HEK293T (cell line): ENCODE data around the gene VANGL2.

ENCODE experiments used
- CTCF ChIA-PET: fragments of 350-600 bp; formaldehyde crosslinking; extraction: SDS; loops from one replicate; lab custom pipeline; 2021; ENCODE audit warnings: antibody characterized with exemption, inconsistent platforms; lab: Yijun Ruan, JAX
- POLR2A ChIA-PET: fragments of 350-600 bp; formaldehyde crosslinking; extraction: SDS; loops from one replicate; lab custom pipeline; 2020; ENCODE audit warnings: antibody characterized with exemption, inconsistent platforms; lab: Yijun Ruan, JAX
- DNase-seq: peaks from one replicate; pipeline ENCODE4 v3.0.0; 2012; ENCODE audit warnings: mixed read lengths; ENCODE audit errors: extremely low spot score
- ARNT ChIP-seq: fragments of 450-650 bp; IDR thresholded peaks from 2 replicates; pipeline ENCODE4 v1.6.1; 2017; ENCODE audit warnings: mild to moderate bottlenecking
- BHLHE40 ChIP-seq: fragments of 450-650 bp; IDR thresholded peaks from 2 replicates; pipeline ENCODE4 v1.6.1; 2016; ENCODE audit warnings: mild to moderate bottlenecking, moderate library complexity, borderline replicate concordance
- CTBP1 ChIP-seq: fragments of 450-650 bp; IDR thresholded peaks from 2 replicates; pipeline ENCODE4 v1.6.1; 2016; ENCODE audit warnings: borderline replicate concordance
- ELF4 ChIP-seq: fragments of 450-650 bp; IDR thresholded peaks from 2 replicates; pipeline ENCODE4 v1.6.1; 2017; ENCODE audit warnings: antibody characterized with exemption
- FOXA1 ChIP-seq: fragments of 450-650 bp; IDR thresholded peaks from 2 replicates; pipeline ENCODE4 v1.6.1; 2016; ENCODE audit warnings: mild to moderate bottlenecking
- FOXK2 ChIP-seq: fragments of 450-650 bp; IDR thresholded peaks from 2 replicates; pipeline ENCODE4 v1.6.1; 2016; ENCODE audit warnings: mild to moderate bottlenecking
- FOXM1 ChIP-seq: fragments of 450-650 bp; IDR thresholded peaks from 2 replicates; pipeline ENCODE4 v1.6.1; 2017; ENCODE audit warnings: mild to moderate bottlenecking, borderline replicate concordance
- HDGF ChIP-seq: fragments of 450-650 bp; IDR thresholded peaks from 2 replicates; pipeline ENCODE4 v1.6.1; 2017; ENCODE audit warnings: antibody characterized with exemption, borderline replicate concordance
- L3MBTL2 ChIP-seq: fragments of 450-650 bp; conservative IDR thresholded peaks from 2 replicates; pipeline ENCODE4 v1.6.1; 2016; ENCODE audit warnings: mild to moderate bottlenecking
- LEF1 ChIP-seq: fragments of 450-650 bp; IDR thresholded peaks from 2 replicates; pipeline ENCODE4 v1.6.1; 2017; ENCODE audit warnings: mild to moderate bottlenecking, borderline replicate concordance
- NFRKB ChIP-seq: fragments of 450-650 bp; IDR thresholded peaks from 2 replicates; pipeline ENCODE4 v1.6.1; 2016; ENCODE audit warnings: mild to moderate bottlenecking, moderate library complexity
- SP1 ChIP-seq: fragments of 450-650 bp; IDR thresholded peaks from 2 replicates; pipeline ENCODE4 v1.6.1; 2017
- SUZ12 ChIP-seq: fragments of 450-650 bp; IDR thresholded peaks from 2 replicates; pipeline ENCODE4 v1.6.1; 2016; ENCODE audit warnings: mild to moderate bottlenecking
- TARDBP ChIP-seq: fragments of 450-650 bp; IDR thresholded peaks from 2 replicates; pipeline ENCODE4 v1.6.1; 2016
- ZNF384 ChIP-seq: fragments of 450-650 bp; IDR thresholded peaks from 2 replicates; pipeline ENCODE4 v1.6.1; 2016
- TF ChIP-seq, protein P1 (sequence below): fragments of 450-650 bp; IDR thresholded peaks from 2 replicates; pipeline ENCODE4 v1.6.1; 2016

VANGL2 gene

DNA sequence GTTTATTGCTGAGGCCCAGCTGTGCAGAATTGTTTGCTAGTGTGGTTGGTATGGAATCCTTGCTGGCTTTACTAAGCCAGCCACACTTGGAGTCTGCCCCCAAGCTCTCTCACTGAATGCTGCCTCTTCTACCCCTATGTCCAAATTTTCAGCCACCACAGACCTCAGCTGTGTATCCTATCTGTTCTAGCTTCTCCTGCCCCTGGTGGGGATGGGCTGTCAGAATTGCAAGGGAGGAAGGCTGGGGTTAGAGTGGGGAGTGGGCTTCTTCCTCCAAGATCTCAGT is 29.1 kb upstream of the VANGL2 start:
- CTCF ChIA-PET: interaction anchor here (1.1 kb wide), 1 partner anchor 79 kb away, joined by 4 read pairs; no protein-coding TSS in a partner anchor
- no peak for TF ChIP-seq ARNT
- no peak for TF ChIP-seq FOXM1
- TF ChIP-seq ELF4: no peak
- TF ChIP-seq TARDBP: no peak
- TF ChIP-seq FOXA1: no peak
- TF ChIP-seq LEF1: no peak
- no peak for TF ChIP-seq BHLHE40
- no peak for TF ChIP-seq L3MBTL2
- no peak for TF ChIP-seq SUZ12
- TF ChIP-seq, protein P1, sequence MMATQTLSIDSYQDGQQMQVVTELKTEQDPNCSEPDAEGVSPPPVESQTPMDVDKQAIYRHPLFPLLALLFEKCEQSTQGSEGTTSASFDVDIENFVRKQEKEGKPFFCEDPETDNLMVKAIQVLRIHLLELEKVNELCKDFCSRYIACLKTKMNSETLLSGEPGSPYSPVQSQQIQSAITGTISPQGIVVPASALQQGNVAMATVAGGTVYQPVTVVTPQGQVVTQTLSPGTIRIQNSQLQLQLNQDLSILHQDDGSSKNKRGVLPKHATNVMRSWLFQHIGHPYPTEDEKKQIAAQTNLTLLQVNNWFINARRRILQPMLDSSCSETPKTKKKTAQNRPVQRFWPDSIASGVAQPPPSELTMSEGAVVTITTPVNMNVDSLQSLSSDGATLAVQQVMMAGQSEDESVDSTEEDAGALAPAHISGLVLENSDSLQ: no peak
- TF ChIP-seq FOXK2: no peak
- TF ChIP-seq CTBP1: no peak
- TF ChIP-seq HDGF: no peak
- no peak for TF ChIP-seq NFRKB
- no peak for TF ChIP-seq SP1
- no peak for TF ChIP-seq ZNF384
- no peak for DNase-seq
- POLR2A ChIA-PET: interaction anchor here (1.0 kb wide), 1 partner anchor 8 kb away, joined by 4 read pairs; no protein-coding TSS in a partner anchor

DNA sequence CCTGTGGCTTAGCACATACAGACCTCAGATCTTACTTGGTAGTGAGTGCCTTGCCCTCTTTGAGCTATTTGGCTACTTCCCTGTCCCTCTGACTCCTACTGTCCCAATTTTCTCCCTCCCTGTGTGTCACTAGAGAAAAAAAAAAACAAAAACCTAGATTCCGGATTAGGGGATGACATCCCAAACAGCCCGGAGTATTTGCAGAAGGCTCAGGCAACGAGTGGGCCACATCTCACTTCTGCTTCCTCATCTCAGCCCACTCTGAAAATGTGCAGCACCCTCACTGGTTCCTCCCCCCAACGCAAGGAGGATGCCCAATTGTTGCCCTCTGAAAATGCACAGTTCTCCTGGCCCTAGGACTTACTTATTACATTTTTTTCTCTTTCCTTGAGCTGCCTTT is 28.6 kb upstream of the VANGL2 start:
- CTCF ChIA-PET: interaction anchor here (0.8 to 1.4 kb wide), 2 partner anchors 80 to 286 kb away, joined by 3 read pairs; no protein-coding TSS in a partner anchor

DNA sequence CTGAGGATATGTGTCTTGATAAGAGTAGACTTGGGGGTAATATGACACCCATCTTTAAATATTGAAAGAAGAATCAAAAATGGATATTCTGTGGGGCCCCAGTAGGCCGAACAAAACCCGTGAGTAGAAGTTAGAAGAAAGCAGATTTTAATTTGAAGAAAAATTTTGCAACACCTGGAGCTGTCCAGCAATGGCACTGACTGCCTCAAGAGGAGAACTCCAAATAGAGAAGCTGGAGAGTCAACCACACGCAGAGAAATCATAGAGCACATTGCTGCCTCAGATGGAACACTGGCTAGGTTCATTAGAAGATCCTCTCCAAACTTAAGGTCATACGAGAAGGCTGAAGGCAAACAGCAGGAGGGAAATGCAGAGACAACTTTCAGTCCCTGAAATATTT is 26.7 kb upstream of the VANGL2 start:
- DNase-seq: no peak
- CTCF ChIA-PET: interaction anchor here (0.6 to 5.9 kb wide), 5 partner anchors 20 to 520 kb away, joined by 3 to 45 read pairs (median 4); no protein-coding TSS in a partner anchor
- POLR2A ChIA-PET: interaction anchor here (1.5 kb wide), 1 partner anchor 11 kb away, joined by 5 read pairs; no protein-coding TSS in a partner anchor
- TF ChIP-seq SP1 (no peak), ELF4 (no peak), ZNF384 (no peak), ARNT (no peak), BHLHE40 (no peak), LEF1 (no peak), CTBP1 (no peak), HDGF (no peak), FOXM1 (no peak), SUZ12 (no peak), NFRKB (no peak), FOXK2 (no peak), FOXA1 (no peak), TARDBP (no peak), L3MBTL2 (no peak)
- TF ChIP-seq, protein P1: no peak

More for the DNA sequence above, 28.6 kb upstream of the VANGL2 start:
- POLR2A ChIA-PET: interaction anchor here (1.0 to 1.3 kb wide), 2 partner anchors 9 kb away, joined by 4 to 5 read pairs; no protein-coding TSS in a partner anchor
- DNase-seq: no peak
- TF ChIP-seq SUZ12: no peak
- no peak for TF ChIP-seq ELF4
- TF ChIP-seq ARNT: no peak
- TF ChIP-seq LEF1: no peak
- TF ChIP-seq FOXK2: no peak
- no peak for TF ChIP-seq BHLHE40
- no peak for TF ChIP-seq TARDBP
- TF ChIP-seq FOXA1: no peak

DNA sequence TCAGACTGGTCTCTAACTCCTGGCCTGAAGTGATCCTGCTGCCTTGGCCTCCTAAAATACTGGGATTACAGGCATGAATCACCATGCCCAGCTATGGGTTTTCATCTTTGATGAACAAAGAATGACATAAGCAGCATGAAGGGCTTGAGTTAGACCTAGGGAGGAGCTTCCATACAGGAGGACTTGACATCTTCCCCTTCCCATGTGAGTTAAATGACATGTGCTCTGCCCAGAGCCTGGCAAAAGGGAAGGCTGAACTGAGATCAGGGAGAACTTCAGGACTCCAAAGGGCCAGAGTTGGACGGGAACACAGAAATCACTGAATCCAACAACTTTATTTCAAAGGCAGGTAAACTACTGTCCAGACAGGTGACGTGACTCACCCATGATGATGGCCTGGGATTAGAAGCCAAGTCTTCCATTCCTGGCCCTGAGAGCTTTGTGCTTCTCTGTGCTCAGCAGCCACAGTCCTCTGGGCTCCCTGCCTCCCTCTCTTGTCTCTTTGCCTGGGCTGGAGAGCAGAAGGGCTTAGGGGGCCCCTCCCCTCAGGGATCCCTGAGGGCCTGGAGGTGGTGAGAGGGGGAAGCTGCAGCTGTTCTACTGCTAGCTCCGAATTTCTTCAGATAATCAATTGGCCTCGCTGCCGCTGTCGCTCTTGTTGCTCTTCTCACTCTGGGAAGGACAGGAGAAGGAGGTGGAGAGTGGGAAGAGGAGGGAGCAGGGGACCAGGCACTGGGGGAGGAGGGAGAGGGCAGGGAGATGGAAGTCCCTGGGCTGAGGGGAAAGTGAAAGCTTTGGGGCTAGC is 25.9 kb upstream of the VANGL2 start:
- DNase-seq: no peak
- CTCF ChIA-PET: interaction anchor here (0.7 to 5.9 kb wide), 4 partner anchors 21 to 273 kb away, joined by 3 to 45 read pairs (median 4); no protein-coding TSS in a partner anchor

DNA sequence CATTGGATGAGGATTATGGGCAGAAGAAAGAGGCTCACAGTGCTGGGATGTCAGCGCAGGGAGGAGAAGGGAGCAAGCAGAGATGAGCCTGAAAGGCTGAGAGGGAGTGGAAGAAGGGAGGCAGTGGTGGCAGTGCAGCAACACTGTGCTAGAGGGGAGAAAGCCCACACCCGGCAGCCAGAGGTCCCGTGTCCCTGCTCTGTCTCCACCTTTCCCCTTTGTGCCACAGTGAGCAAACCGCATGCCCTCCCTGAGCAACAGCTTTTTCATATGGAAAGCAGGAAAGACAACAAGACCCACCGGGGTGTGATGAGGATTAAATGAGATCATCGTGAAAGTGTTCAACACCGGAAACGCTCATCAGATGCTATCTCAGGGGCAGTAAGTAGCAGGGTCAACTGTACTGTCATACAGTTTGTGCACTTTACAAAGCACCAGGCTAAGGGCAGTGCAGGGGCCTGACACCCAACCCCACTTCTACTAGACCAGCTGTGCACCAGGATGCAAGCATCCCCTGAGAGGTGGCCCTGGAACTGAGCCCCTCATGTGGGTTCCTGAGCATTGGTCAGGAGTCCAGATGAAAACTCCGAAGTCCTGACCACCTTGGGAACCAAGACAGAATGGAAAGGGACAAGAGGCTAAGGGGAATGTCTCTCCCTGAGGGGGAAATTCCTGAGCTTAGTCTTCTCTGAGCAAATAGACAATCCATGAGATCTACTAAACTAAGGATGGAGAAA is 24.4 kb upstream of the VANGL2 start:
- TF ChIP-seq, protein P1: no peak
- TF ChIP-seq TARDBP (no peak), BHLHE40 (no peak), CTBP1 (no peak), ELF4 (no peak), ARNT (no peak), NFRKB (no peak), L3MBTL2 (no peak), SUZ12 (no peak), HDGF (no peak), FOXM1 (no peak)
- no peak for DNase-seq
- CTCF ChIA-PET: interaction anchor here (0.5 to 5.9 kb wide), 22 partner anchors 7 to 302 kb away, joined by 3 to 45 read pairs (median 4); partner anchors contain the start of gene IGSF8
- POLR2A ChIA-PET: interaction anchor here (1.0 to 1.5 kb wide), 2 partner anchors 13 to 28 kb away, joined by 3 to 5 read pairs; no protein-coding TSS in a partner anchor

More for the DNA sequence above, 25.9 kb upstream of the VANGL2 start:
- POLR2A ChIA-PET: interaction anchor here (1.1 to 1.5 kb wide), 2 partner anchors 12 to 19 kb away, joined by 3 to 5 read pairs; no protein-coding TSS in a partner anchor
- no peak for TF ChIP-seq TARDBP
- no peak for TF ChIP-seq ARNT
- TF ChIP-seq BHLHE40: no peak
- no peak for TF ChIP-seq L3MBTL2
- TF ChIP-seq FOXM1: no peak
- no peak for TF ChIP-seq ELF4
- no peak for TF ChIP-seq CTBP1
- TF ChIP-seq SP1: no peak
- no peak for TF ChIP-seq FOXA1
- no peak for TF ChIP-seq LEF1
- no peak for TF ChIP-seq HDGF
- TF ChIP-seq SUZ12: no peak
- TF ChIP-seq ZNF384: no peak
